OCI-LY3 (cell line): ENCODE results near the gene ST3GAL6.

Source experiments
- H2AFZ ChIP-seq: fragments of 200-600, 300-600 bp; shearing (Covaris generic); 2 replicates; pipeline ENCODE4 v1.6.0; 2014; ENCODE audit warnings: antibody characterized with exemption, low read depth, low read length
- H3K27ac ChIP-seq: fragments of 200-600, 300-600 bp; sonication (generic); 2 replicates; pipeline ENCODE4 v1.5.1; 2014; ENCODE audit warnings: mild to moderate bottlenecking, low read length, moderate library complexity, mixed read lengths
- H3K27me3 ChIP-seq: fragments of 200-600, 300-600 bp; sonication (generic); 2 replicates; pipeline ENCODE4 v1.6.1; 2014; ENCODE audit warnings: low read depth, low read length, mixed read lengths
- H3K36me3 ChIP-seq: fragments of 200-600, 300-600 bp; sonication (generic); replicated peaks from 2 replicates; pipeline ENCODE3; 2014; ENCODE audit warnings: low read depth, low read length, mixed read lengths
- H3K4me1 ChIP-seq: fragments of 300-600, 200-600 bp; sonication (generic); 2 replicates; pipeline ENCODE4 v1.6.1; 2014; ENCODE audit warnings: low read length, mixed read lengths
- H3K4me2 ChIP-seq: fragments of 200-600, 300-600 bp; sonication (generic); 2 replicates; pipeline ENCODE4 v1.6.1; 2014; ENCODE audit warnings: low read length, mixed read lengths
- H3K4me3 ChIP-seq: fragments of 300-600, 200-600 bp; sonication (generic); 2 replicates; pipeline ENCODE4 v1.5.1; 2014; ENCODE audit warnings: antibody characterized with exemption, mild to moderate bottlenecking, low read length, moderate library complexity
- H3K79me2 ChIP-seq: fragments of 300-600, 200-600 bp; shearing (Covaris generic); 2 replicates; pipeline ENCODE4 v1.6.1; 2014; ENCODE audit warnings: mild to moderate bottlenecking, low read length, mixed read lengths
- H3K9ac ChIP-seq: fragments of 300-600, 200-600 bp; shearing (Covaris generic); 2 replicates; pipeline ENCODE4 v1.6.0; 2014; ENCODE audit warnings: mild to moderate bottlenecking, low read length, moderate library complexity
- H3K9me3 ChIP-seq: fragments of 200-600, 300-600 bp; shearing (Covaris generic); 2 replicates; pipeline ENCODE4 v1.6.1; 2014; ENCODE audit warnings: low read length, mixed read lengths; ENCODE audit not compliant: insufficient read depth
- H4K20me1 ChIP-seq: fragments of 200-600, 300-600 bp; sonication (generic); 2 replicates; pipeline ENCODE4 v1.6.1; 2016; ENCODE audit warnings: low read length, mixed read lengths; ENCODE audit not compliant: insufficient read depth
- EZH2phosphoT487 ChIP-seq: fragments of 200-600 bp; shearing (Covaris generic); IDR thresholded peaks from 2 replicates; pipeline ENCODE4 v1.6.1; 2018; ENCODE audit warnings: antibody characterized with exemption, mixed run types, low read depth
- TF ChIP-seq, protein P1 (sequence below): fragments of 200-600, 300-600 bp; sonication (generic); IDR thresholded peaks from 2 replicates; pipeline ENCODE4 v1.5.1; 2014; ENCODE audit warnings: antibody characterized with exemption, low read length, low read depth

ST3GAL6 gene

DNA sequence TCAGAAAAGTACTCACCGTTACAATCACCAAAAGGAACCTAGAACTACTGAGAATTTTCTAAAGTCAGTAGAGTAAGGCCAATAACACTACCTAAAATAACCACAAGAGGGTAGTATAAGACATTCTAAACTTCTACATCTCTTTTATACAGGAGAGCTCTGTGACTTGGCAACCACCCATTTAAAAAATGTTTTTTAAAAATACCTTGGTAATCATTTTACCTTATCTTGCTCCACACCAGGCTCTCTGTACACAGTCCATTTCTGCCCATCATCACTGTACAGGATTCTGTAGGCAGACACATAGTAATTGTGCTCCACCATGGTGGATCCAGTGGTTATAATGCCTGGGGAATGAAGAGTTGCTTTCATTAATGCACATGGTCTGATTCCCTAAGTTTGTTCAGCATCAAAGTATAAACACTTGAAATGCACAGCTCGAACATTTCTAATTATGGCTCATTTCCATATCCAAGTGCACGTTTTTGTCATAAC, 54.5 kb downstream of the ST3GAL6 start:
- Histone ChIP-seq H3K9me3 (no peaks in the 10 kb centered on the region), H3K9ac (no peak overlapping the region), H3K4me1 (no peaks in the 10 kb centered on the region), H3K27me3 (no peaks in the 10 kb centered on the region), H3K4me2 (no peak overlapping the region), H3K27ac (no peak overlapping the region), H3K36me3 (no peaks in the 10 kb centered on the region), H3K4me3 (no peak overlapping the region), H3K79me2 (no peaks in the 10 kb centered on the region), H2AFZ (no peak overlapping the region), H4K20me1 (no peaks in the 10 kb centered on the region)
- no peak for TF ChIP-seq EZH2phosphoT487
- TF ChIP-seq, protein P1, sequence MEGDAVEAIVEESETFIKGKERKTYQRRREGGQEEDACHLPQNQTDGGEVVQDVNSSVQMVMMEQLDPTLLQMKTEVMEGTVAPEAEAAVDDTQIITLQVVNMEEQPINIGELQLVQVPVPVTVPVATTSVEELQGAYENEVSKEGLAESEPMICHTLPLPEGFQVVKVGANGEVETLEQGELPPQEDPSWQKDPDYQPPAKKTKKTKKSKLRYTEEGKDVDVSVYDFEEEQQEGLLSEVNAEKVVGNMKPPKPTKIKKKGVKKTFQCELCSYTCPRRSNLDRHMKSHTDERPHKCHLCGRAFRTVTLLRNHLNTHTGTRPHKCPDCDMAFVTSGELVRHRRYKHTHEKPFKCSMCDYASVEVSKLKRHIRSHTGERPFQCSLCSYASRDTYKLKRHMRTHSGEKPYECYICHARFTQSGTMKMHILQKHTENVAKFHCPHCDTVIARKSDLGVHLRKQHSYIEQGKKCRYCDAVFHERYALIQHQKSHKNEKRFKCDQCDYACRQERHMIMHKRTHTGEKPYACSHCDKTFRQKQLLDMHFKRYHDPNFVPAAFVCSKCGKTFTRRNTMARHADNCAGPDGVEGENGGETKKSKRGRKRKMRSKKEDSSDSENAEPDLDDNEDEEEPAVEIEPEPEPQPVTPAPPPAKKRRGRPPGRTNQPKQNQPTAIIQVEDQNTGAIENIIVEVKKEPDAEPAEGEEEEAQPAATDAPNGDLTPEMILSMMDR: peak; percentile 69

DNA sequence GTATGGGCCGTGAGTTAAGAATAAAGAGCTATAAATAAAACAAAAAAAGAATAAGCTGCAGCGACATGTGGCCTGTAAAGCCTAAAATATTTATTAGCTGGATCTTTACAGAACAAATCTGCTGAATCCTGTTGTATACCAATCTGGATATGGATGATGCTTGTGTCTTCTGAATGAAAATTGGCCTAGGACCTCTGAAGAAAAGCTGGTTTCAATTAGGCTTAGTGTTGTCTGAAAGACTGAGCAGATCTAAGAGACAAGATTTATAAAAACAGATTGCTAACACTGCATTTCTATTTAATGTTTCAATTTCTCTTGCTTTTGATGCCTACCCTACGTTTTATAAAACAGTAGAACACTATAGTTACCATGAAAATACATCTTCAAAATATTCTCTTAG, 57.9 kb downstream of the ST3GAL6 start:
- Histone ChIP-seq H3K36me3 (no peaks in the 10 kb centered on the region), H3K9me3 (no peaks in the 10 kb centered on the region), H3K27ac (no peak overlapping the region), H3K4me1 (no peaks in the 10 kb centered on the region), H3K4me2 (no peak overlapping the region), H2AFZ (no peak overlapping the region), H3K4me3 (no peak overlapping the region), H4K20me1 (no peaks in the 10 kb centered on the region), H3K79me2 (no peaks in the 10 kb centered on the region), H3K9ac (no peak overlapping the region), H3K27me3 (no peaks in the 10 kb centered on the region)
- TF ChIP-seq, protein P1: no peak
- TF ChIP-seq EZH2phosphoT487: no peak

DNA sequence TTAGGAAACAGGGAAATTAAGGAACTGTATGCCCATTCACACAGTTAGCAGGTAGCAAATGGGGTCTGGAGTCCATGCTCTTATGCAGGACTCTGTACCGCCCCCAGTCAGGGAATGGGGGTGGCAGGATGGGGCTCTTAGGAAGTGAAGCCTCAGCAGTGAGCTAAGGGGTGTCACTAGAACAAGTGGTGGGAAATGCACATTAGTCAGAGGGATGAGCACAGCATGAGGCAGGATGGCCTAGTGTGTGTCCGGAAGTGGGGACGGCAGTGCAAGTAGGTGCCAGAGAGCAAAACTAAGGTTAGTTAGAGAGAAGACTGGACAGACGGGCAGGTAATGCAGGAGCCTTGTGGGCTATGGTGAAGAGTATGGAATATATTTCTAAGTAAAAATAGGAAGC, 60.7 kb downstream of the ST3GAL6 start:
- Histone ChIP-seq H3K4me3 (no peak overlapping the region), H3K9ac (no peak overlapping the region), H4K20me1 (no peaks in the 10 kb centered on the region), H3K36me3 (no peaks in the 10 kb centered on the region), H3K9me3 (no peaks in the 10 kb centered on the region), H3K27me3 (no peaks in the 10 kb centered on the region), H3K4me1 (no peaks in the 10 kb centered on the region), H2AFZ (no peak overlapping the region), H3K27ac (no peak overlapping the region), H3K79me2 (no peaks in the 10 kb centered on the region), H3K4me2 (no peak overlapping the region)
- no peak for TF ChIP-seq EZH2phosphoT487
- TF ChIP-seq, protein P1: no peak

DNA sequence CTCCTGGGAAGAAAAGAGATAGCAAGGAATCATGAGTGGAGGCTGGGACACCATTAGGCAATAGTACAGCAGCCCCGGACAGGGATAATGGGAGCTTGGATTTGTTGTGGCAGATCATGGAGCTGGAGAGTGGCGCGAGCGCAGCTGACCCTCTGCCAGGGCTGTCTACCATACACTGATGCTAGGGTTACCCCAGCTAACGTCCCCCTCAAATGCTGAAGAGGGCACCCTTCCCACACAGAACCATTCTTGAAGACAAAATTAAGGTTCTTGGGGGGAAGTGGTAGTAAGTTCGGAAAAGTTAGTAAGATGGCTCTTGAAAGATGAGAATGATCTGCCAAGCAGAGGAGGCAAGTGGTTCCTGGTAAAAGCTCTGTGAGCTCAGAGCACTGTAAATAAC, 61.1 kb downstream of the ST3GAL6 start:
- Histone ChIP-seq H2AFZ (no peak overlapping the region), H3K27me3 (no peaks in the 10 kb centered on the region), H3K4me3 (no peak overlapping the region), H3K4me1 (no peaks in the 10 kb centered on the region), H3K79me2 (no peaks in the 10 kb centered on the region), H3K4me2 (no peak overlapping the region), H3K36me3 (no peaks in the 10 kb centered on the region), H3K9me3 (no peaks in the 10 kb centered on the region), H4K20me1 (no peaks in the 10 kb centered on the region), H3K9ac (no peak overlapping the region), H3K27ac (no peak overlapping the region)
- TF ChIP-seq EZH2phosphoT487: no peak
- TF ChIP-seq, protein P1: no peak
